ENCODE data around the gene COL23A1. TPM values are rescaled to one million over a fixed set of nuclear protein-coding genes. Genes with fewer than 3 reads are reported as not detected.

COL23A1 gene
- total and polyA plus RNA-seq, 2 experiments from 2014 or later: 4.8 to 8.2 TPM

GRCh38 chr5:178454303-178454702 is 135.9 kb downstream of the COL23A1 start:
- no peaks in the 10 kb centered on the region for H3K27me3 ChIP-seq (ENCODE audit: insufficient read depth)
- H3K27ac Mint-ChIP-seq: no peak overlapping the region
- H3K4me1 ChIP-seq (ENCODE audit: insufficient read depth): no peaks in the 10 kb centered on the region; the same call in 1 of the 2 replicates
- H3F3A ChIP-seq (replicated peaks; ENCODE audit: low read depth): no peaks in the 10 kb centered on the region
- TF ChIP-seq ZNF114 (CRISPR knock-in tag; IDR thresholded peaks at IDR 0.05) (no peak), EZH2phosphoT487 (IDR thresholded peaks at IDR 0.05; ENCODE audit: unreplicated experiment) (no peak), JUNB (IDR thresholded peaks at IDR 0.05; ENCODE audit: unreplicated experiment) (no peak), REST (IDR thresholded peaks at IDR 0.05; ENCODE audit: unreplicated experiment) (no peak), ZNF331 (CRISPR knock-in tag; IDR thresholded peaks at IDR 0.05; ENCODE audit: low read depth) (no peak), CREB1 (CRISPR knock-in tag; IDR thresholded peaks at IDR 0.05; ENCODE audit: low read depth) (no peak), CTCF (conservative IDR thresholded peaks at IDR 0.05; ENCODE audit: low read depth in 2 of 2) (no peak), STAT1 (IDR thresholded peaks at IDR 0.05; ENCODE audit: unreplicated experiment) (no peak), POLR2AphosphoS5 (IDR thresholded peaks at IDR 0.05; ENCODE audit: low read depth) (no peak), ETS1 (IDR thresholded peaks at IDR 0.05) (no peak), EZH2 (IDR thresholded peaks at IDR 0.05; ENCODE audit: low read depth, unreplicated experiment) (no peak), ZNF462 (CRISPR knock-in tag; IDR thresholded peaks at IDR 0.05) (no peak), NANOG (IDR thresholded peaks at IDR 0.05; ENCODE audit: borderline replicate concordance) (no peak)
- H3K36me3 Mint-ChIP-seq (ENCODE audit: low read depth): no peaks in the 10 kb centered on the region
- no peaks in the 10 kb centered on the region for H4K20me1 ChIP-seq (replicated peaks; ENCODE audit: insufficient read depth)
- H3K9me3 Mint-ChIP-seq: no peaks in the 10 kb centered on the region; the same call in 2 of the 3 replicates
- no peaks in the 10 kb centered on the region; the same call in 1 of the 2 replicates for H3K79me2 ChIP-seq (replicated peaks; ENCODE audit: insufficient read depth)
- H3K9me2 ChIP-seq (ENCODE audit: insufficient read depth): no peaks in the 10 kb centered on the region
- H3K4me3 Mint-ChIP-seq: no peak overlapping the region
- H2AFZ ChIP-seq: no peak overlapping the region
- no peak for DNase-seq (ENCODE audit: low spot score)
- H3K27me3 Mint-ChIP-seq (ENCODE audit: insufficient read depth, low read depth, poor library complexity): peaks cover 3% of the 10 kb centered on the region
- ATAC-seq: no peak
- no peaks in the 10 kb centered on the region for H3K36me3 ChIP-seq (ENCODE audit: insufficient read depth)
- peaks cover 25% of the 10 kb centered on the region for H3K4me1 Mint-ChIP-seq
- no peak overlapping the region for H3K27ac ChIP-seq (ENCODE audit: low read depth)
- no peak overlapping the region for H3K4me2 ChIP-seq
- no peak overlapping the region for H3K4me3 ChIP-seq

All from GM23338 (cell line).